Bronchial smooth muscle cell (primary cell): ENCODE measurements around the gene ZNFX1. TPM values are rescaled to one million over a fixed set of nuclear protein-coding genes. Genes with fewer than 3 reads are reported as not detected.

Source experiments
- total RNA-seq: library from RNA; depleted of rRNA; stranded (reverse); fragments of >200 nt; gene quantifications from 2 replicates; pipeline ENCODE4 v1.2.1, GENCODE V29; 2014

The ZNFX1 gene
- total RNA-seq = 28.1 and 32.4 TPM in 2 replicates

DNA sequence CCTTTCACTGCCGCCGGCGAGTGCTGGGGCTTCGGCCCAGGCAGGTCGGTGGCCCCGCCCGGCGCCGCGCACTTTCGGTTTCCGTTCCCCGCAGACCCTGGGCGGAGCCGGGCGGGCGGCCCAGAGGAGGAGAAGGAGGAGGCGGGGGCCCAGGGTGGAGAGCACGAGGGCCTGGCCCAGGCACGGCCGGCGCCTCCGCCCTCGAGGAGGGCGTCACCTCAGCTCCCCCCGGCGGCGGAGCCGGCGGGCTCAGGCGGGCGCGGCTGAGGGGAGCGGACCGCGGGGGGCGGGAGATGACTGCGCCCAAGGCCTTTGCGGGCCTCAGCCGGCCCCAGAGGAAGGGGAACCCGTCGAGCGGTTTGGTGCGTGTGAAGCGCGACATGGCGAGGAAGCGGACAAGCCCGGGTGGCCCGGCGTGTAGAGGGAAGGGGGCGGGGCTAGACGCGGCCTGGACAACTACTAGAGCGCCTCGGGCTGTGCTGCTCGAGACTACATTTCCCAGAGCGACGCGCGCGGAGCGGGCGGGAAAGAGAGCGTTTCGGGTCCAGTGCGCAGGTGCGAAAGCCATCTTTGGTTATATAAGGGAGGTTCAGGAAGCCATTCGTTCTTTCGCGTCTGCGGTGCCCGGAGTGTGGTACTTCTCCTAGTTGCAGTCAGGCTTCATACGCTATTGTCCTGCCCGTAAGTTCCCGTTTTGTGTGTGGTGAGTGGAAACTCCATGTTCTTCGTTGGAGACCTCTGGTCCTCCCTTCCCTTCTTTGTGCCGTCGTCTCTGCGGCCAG lies at the start of gene ZNFX1:
Gene ZNFX1, minus strand, starts transcription at position 22 of the 782 bp plus-strand sequence. CDS start 2,218 bp downstream, outside the sequence.

DNA sequence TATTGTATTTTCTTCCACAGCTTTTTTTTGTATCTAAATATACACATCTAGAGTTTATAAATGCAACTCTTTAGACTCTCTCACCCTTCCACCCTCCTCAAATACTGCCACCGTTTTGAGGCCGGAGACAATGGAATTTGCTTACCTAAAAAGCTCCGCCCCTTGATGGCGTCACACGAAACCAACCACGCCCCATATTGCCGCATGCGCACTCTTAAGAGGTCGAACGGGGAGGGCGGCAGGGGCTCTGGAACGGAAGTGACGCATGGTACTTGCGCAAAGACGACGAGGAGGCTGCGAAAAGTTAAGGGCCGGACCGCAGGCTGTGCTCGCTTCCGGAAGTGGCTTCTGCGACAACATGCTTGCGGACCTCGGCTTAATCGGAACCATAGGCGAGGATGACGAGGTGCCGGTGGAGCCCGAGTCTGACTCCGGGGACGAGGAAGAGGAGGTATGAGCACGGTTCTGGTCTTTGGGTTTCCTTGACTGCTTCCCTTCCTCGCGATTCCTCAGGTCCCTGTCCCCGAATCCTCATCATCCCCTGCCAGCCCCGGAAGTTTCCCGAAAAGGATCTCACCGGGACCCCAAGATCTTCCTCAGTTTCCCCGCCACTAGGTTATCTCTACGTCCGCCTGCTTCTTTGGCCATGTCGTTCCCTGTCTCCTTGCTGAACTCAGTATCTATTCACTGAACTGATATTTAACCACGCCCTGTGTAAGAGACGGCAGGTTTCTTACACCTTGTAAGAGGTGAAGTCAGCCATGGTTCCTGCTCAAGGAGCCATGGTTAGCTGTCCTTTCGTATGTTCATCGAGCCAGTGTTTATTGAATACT lies 58.5 kb downstream of the ZNFX1 start, which contains the start of gene DDX27:
Gene DDX27, plus strand, starts transcription at position 326 of the 833 bp plus-strand sequence. Its CDS starts 33 bp downstream, at position 359.

Other genes starting within 250 kb of the ZNFX1 start
- 30.1 and 41.0 TPM in 2 replicates for gene CSE1L, start 231.7 kb downstream of the ZNFX1 start, total RNA-seq
- gene STAU1, start 89.7 kb downstream of the ZNFX1 start, total RNA-seq = 30.7 and 38.1 TPM in 2 replicates
- 31.8 and 34.9 TPM in 2 replicates for gene DDX27, start 58.6 kb downstream of the ZNFX1 start, total RNA-seq
- gene KCNB1, start 204.6 kb upstream of the ZNFX1 start, total RNA-seq = under 0.01 and 0.17 TPM in 2 replicates